ENCODE measurements around the gene LRMDA.
"Not testable (repeated sequence)": the region's sequence is repeated elsewhere in the genome, so short reads cannot be mapped to it uniquely, and the experiment has no call there.

LRMDA gene

GRCh38 chr10:76509446-76509845 lies 1078.0 kb downstream of the LRMDA start:
- no peak for DNase-seq (ENCODE audit: low read depth)

GRCh38 chr10:76514321-76514720 lies 1082.9 kb downstream of the LRMDA start:
- no peak for DNase-seq (ENCODE audit: low read depth)

- DNase-seq (ENCODE audit: low read depth) = no peak
Measured at GRCh38 chr10:76514869-76515268, 1083.4 kb downstream of the LRMDA start.

GRCh38 chr10:76522547-76522946 lies 1091.1 kb downstream of the LRMDA start:
- DNase-seq (ENCODE audit: low read depth) = no peak

- no peak for DNase-seq (ENCODE audit: low read depth)
Measured at GRCh38 chr10:76523246-76523645, 1091.8 kb downstream of the LRMDA start.

- no peak for DNase-seq (ENCODE audit: low read depth)
Measured at GRCh38 chr10:76523791-76524351, 1092.4 kb downstream of the LRMDA start.

GRCh38 chr10:76526833-76527232 lies 1095.4 kb downstream of the LRMDA start:
- DNase-seq (ENCODE audit: low read depth) = not testable (repeated sequence)

- DNase-seq (ENCODE audit: low read depth) = no peak
Measured at GRCh38 chr10:76540331-76540730, 1108.9 kb downstream of the LRMDA start.

GRCh38 chr10:76540786-76541185 lies 1109.4 kb downstream of the LRMDA start:
- no peak for DNase-seq (ENCODE audit: low read depth)

GRCh38 chr10:76541852-76542251 lies 1110.4 kb downstream of the LRMDA start:
- no peak for DNase-seq (ENCODE audit: low read depth)

- no peak for DNase-seq (ENCODE audit: low read depth)
Measured at GRCh38 chr10:76542307-76542930, 1111.0 kb downstream of the LRMDA start.

GRCh38 chr10:76543655-76544054 lies 1112.2 kb downstream of the LRMDA start:
- DNase-seq (ENCODE audit: low read depth) = no peak

- no peak for DNase-seq (ENCODE audit: low read depth)
Measured at GRCh38 chr10:76544789-76545188, 1113.4 kb downstream of the LRMDA start.

GRCh38 chr10:76546411-76546810 lies 1115.0 kb downstream of the LRMDA start:
- DNase-seq (ENCODE audit: low read depth) = no peak

- DNase-seq (ENCODE audit: low read depth) = no peak
Measured at GRCh38 chr10:76547352-76547972, 1116.0 kb downstream of the LRMDA start.

GRCh38 chr10:76548716-76549115 lies 1117.3 kb downstream of the LRMDA start:
- no peak for DNase-seq (ENCODE audit: low read depth)

GRCh38 chr10:76549171-76549570 lies 1117.7 kb downstream of the LRMDA start:
- no peak for DNase-seq (ENCODE audit: low read depth)

GRCh38 chr10:76550806-76551205 lies 1119.4 kb downstream of the LRMDA start:
- no peak for DNase-seq (ENCODE audit: low read depth)

GRCh38 chr10:76552091-76552873 lies 1120.9 kb downstream of the LRMDA start:
- DNase-seq (ENCODE audit: low read depth) = no peak

- DNase-seq (ENCODE audit: low read depth) = no peak
Measured at GRCh38 chr10:76553263-76554032, 1122.0 kb downstream of the LRMDA start.

- DNase-seq (ENCODE audit: low read depth) = no peak
Measured at GRCh38 chr10:76554033-76554408, 1122.6 kb downstream of the LRMDA start.

GRCh38 chr10:76554478-76554877 lies 1123.1 kb downstream of the LRMDA start:
- no peak for DNase-seq (ENCODE audit: low read depth)

All from stimulated activated CD8-positive, alpha-beta memory T cell treated with anti-CD3 and anti-CD28 coated beads, Interleukin-15, amount 100 ng/mL, for 1 hour (primary cell).